WTC11 (cell line): Measurements from ENCODE around the gene CD44. TPM values are rescaled to one million over a fixed set of nuclear protein-coding genes. Genes with fewer than 3 reads are reported as not detected.

Experiments
- ATAC-seq: fragments of 200-7000 bp; cut with Tn5 transposase; 2 replicates; pipeline ENCODE4 v1.10.0; 2021; ENCODE audit warnings: mild to moderate bottlenecking, moderate library complexity
- CTCF ChIA-PET: fragments of 300-600 bp; sonication (Branson Sonifier 250); formaldehyde crosslinking; loops from one replicate; lab custom pipeline; 2021; ENCODE audit warnings: antibody characterized with exemption; lab: Charles Lee
- POLR2A ChIA-PET: fragments of 350-600 bp; sonication (Branson Sonifier 250); formaldehyde crosslinking; loops from one replicate; lab custom pipeline; 2021; ENCODE audit warnings: antibody characterized with exemption; lab: Charles Lee
- DNase-seq: peaks from one replicate; pipeline ENCODE4 v3.0.0; 2021; ENCODE audit warnings: low spot score
- H3K27ac Mint-ChIP-seq: 2 replicates; pipeline ENCODE4 v1.8.0; 2021; ENCODE audit warnings: mixed read lengths
- H3K27me3 Mint-ChIP-seq: 2 replicates; pipeline ENCODE4 v1.8.0; 2021; ENCODE audit warnings: low read depth, mild to moderate bottlenecking, moderate library complexity, mixed read lengths
- H3K36me3 Mint-ChIP-seq: 2 replicates; pipeline ENCODE4 v1.8.0; 2021; ENCODE audit warnings: mixed read lengths
- H3K4me1 Mint-ChIP-seq: 2 replicates; pipeline ENCODE4 v1.8.0; 2022; ENCODE audit warnings: mixed read lengths
- H3K4me3 Mint-ChIP-seq: 2 replicates; pipeline ENCODE4 v1.8.0; 2021; ENCODE audit warnings: mild to moderate bottlenecking, moderate library complexity, mixed read lengths
- H3K9me3 Mint-ChIP-seq: 2 replicates; pipeline ENCODE4 v1.8.0; 2021; ENCODE audit warnings: mixed read lengths
- MYBL2 ChIP-seq: sonication (generic); formaldehyde crosslinking; IDR thresholded peaks from 2 replicates; pipeline ENCODE4 v1.8.1; 2023; ENCODE audit warnings: mild to moderate bottlenecking, moderate library complexity, missing genetic modification reagents
- NFYB ChIP-seq: sonication (generic); formaldehyde crosslinking; conservative IDR thresholded peaks from 2 replicates; pipeline ENCODE4 v1.8.0; 2022; ENCODE audit warnings: low read depth, missing genetic modification reagents
- SMAD4 ChIP-seq: sonication (generic); formaldehyde crosslinking; IDR thresholded peaks from 2 replicates; pipeline ENCODE4 v1.8.0; 2022; ENCODE audit warnings: mild to moderate bottlenecking, missing genetic modification reagents
- SOX15 ChIP-seq: fragments of 250-450 bp; sonication (Bioruptor Pico); IDR thresholded peaks from 2 replicates; pipeline ENCODE4 v1.9.0; 2021; ENCODE audit warnings: mild to moderate bottlenecking
- SP1 ChIP-seq: sonication (generic); formaldehyde crosslinking; conservative IDR thresholded peaks from 2 replicates; pipeline ENCODE4 v1.8.1; 2022; ENCODE audit warnings: missing genetic modification reagents
- TP53 ChIP-seq: sonication (generic); formaldehyde crosslinking; IDR thresholded peaks from 2 replicates; pipeline ENCODE4 v1.8.1; 2023; ENCODE audit warnings: mild to moderate bottlenecking, missing genetic modification reagents
- ZNF138 ChIP-seq: sonication (generic); formaldehyde crosslinking; conservative IDR thresholded peaks from 2 replicates; pipeline ENCODE4 v1.8.1; 2022; ENCODE audit warnings: mild to moderate bottlenecking, moderate library complexity, missing genetic modification reagents
- ZNF219 ChIP-seq: sonication (generic); formaldehyde crosslinking; IDR thresholded peaks from 2 replicates; pipeline ENCODE4 v1.8.0; 2023; ENCODE audit warnings: missing genetic modification reagents, mild to moderate bottlenecking, borderline replicate concordance
- ZNF232 ChIP-seq: sonication (generic); formaldehyde crosslinking; IDR thresholded peaks from 2 replicates; pipeline ENCODE4 v1.8.0; 2022; ENCODE audit warnings: mild to moderate bottlenecking, missing genetic modification reagents
- ZNF317 ChIP-seq: sonication (generic); formaldehyde crosslinking; IDR thresholded peaks from 2 replicates; pipeline ENCODE4 v1.8.1; 2023; ENCODE audit warnings: low read depth, mild to moderate bottlenecking, moderate library complexity, missing genetic modification reagents, borderline replicate concordance
- total RNA-seq: library from RNA; stranded (reverse); gene quantifications from 3 replicates; pipeline ENCODE4 v1.2.3, GENCODE V29; 2021
- TF ChIP-seq, protein P1 (sequence below): sonication (generic); formaldehyde crosslinking; IDR thresholded peaks from 2 replicates; pipeline ENCODE4 v1.8.0; 2023; ENCODE audit warnings: mild to moderate bottlenecking, missing genetic modification reagents
- TF ChIP-seq, protein P2 (sequence below): sonication (generic); formaldehyde crosslinking; IDR thresholded peaks from 2 replicates; pipeline ENCODE4 v1.8.0; 2022; ENCODE audit warnings: mild to moderate bottlenecking, missing genetic modification reagents
- TF ChIP-seq, protein P3 (sequence below): sonication (generic); formaldehyde crosslinking; IDR thresholded peaks from 2 replicates; pipeline ENCODE4 v1.8.1; 2023; ENCODE audit warnings: mild to moderate bottlenecking, missing genetic modification reagents, borderline replicate concordance
- TF ChIP-seq, protein P4 (sequence below): fragments of 250-450 bp; sonication (Bioruptor Pico); IDR thresholded peaks from 2 replicates; pipeline ENCODE4 v1.9.0; 2021; ENCODE audit warnings: mild to moderate bottlenecking, borderline replicate concordance
- TF ChIP-seq, protein P5 (sequence below): fragments of 250-450 bp; sonication (Bioruptor Pico); IDR thresholded peaks from 2 replicates; pipeline ENCODE4 v1.9.0; 2021; ENCODE audit warnings: mild to moderate bottlenecking
- TF ChIP-seq, protein P6 (sequence below): sonication (generic); formaldehyde crosslinking; IDR thresholded peaks from 2 replicates; pipeline ENCODE4 v1.8.0; 2022; ENCODE audit warnings: mild to moderate bottlenecking, missing genetic modification reagents
- TF ChIP-seq, protein P7 (sequence below): sonication (generic); formaldehyde crosslinking; IDR thresholded peaks from 2 replicates; pipeline ENCODE4 v1.8.1; 2022; ENCODE audit warnings: mild to moderate bottlenecking, missing genetic modification reagents, moderate library complexity, borderline replicate concordance
- TF ChIP-seq, protein P8 (sequence below): sonication (generic); formaldehyde crosslinking; IDR thresholded peaks from 2 replicates; pipeline ENCODE4 v1.8.1; 2022; ENCODE audit warnings: missing genetic modification reagents, borderline replicate concordance

Gene CD44
- total RNA-seq, 1 experiment from 2014 or later: 12.0 TPM

DNA sequence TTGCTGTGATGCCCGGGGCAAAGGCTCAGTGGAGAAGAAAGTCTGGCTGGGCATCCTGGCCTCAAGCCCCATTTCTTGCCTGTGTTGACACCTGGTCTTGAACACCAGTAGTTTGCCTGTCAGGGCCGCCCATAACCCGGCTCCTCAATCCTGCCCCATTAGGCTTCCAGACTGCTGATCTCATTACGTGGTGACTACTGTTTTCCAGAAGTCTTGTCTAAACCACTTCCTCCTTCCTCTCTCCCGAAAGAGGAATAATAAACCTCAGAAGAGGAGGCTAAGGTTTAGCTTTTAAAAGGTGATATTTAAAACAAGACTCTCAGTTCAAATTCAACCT, 97.7 kb downstream of the CD44 start:
- ChIA-PET POLR2A (no interaction called here), CTCF (interaction anchor here (0.6 kb wide), 1 partner anchor 216 kb away, joined by 3 read pairs; no protein-coding TSS in a partner anchor)
- no peak overlapping the region for H3K27ac Mint-ChIP-seq
- H3K27me3 Mint-ChIP-seq: no peaks in the 10 kb centered on the region; the same call in 1 of the 2 replicates
- TF ChIP-seq, protein P1, sequence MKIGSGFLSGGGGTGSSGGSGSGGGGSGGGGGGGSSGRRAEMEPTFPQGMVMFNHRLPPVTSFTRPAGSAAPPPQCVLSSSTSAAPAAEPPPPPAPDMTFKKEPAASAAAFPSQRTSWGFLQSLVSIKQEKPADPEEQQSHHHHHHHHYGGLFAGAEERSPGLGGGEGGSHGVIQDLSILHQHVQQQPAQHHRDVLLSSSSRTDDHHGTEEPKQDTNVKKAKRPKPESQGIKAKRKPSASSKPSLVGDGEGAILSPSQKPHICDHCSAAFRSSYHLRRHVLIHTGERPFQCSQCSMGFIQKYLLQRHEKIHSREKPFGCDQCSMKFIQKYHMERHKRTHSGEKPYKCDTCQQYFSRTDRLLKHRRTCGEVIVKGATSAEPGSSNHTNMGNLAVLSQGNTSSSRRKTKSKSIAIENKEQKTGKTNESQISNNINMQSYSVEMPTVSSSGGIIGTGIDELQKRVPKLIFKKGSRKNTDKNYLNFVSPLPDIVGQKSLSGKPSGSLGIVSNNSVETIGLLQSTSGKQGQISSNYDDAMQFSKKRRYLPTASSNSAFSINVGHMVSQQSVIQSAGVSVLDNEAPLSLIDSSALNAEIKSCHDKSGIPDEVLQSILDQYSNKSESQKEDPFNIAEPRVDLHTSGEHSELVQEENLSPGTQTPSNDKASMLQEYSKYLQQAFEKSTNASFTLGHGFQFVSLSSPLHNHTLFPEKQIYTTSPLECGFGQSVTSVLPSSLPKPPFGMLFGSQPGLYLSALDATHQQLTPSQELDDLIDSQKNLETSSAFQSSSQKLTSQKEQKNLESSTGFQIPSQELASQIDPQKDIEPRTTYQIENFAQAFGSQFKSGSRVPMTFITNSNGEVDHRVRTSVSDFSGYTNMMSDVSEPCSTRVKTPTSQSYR: no peak
- TF ChIP-seq NFYB (CRISPR knock-in tag): no peak
- TF ChIP-seq ZNF219: no peak
- TF ChIP-seq MYBL2: no peak
- TF ChIP-seq, protein P2, sequence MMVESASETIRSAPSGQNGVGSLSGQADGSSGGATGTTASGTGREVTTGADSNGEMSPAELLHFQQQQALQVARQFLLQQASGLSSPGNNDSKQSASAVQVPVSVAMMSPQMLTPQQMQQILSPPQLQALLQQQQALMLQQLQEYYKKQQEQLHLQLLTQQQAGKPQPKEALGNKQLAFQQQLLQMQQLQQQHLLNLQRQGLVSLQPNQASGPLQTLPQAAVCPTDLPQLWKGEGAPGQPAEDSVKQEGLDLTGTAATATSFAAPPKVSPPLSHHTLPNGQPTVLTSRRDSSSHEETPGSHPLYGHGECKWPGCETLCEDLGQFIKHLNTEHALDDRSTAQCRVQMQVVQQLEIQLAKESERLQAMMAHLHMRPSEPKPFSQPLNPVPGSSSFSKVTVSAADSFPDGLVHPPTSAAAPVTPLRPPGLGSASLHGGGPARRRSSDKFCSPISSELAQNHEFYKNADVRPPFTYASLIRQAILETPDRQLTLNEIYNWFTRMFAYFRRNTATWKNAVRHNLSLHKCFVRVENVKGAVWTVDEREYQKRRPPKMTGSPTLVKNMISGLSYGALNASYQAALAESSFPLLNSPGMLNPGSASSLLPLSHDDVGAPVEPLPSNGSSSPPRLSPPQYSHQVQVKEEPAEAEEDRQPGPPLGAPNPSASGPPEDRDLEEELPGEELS (CRISPR knock-in tag): no peak
- TF ChIP-seq, protein P3, sequence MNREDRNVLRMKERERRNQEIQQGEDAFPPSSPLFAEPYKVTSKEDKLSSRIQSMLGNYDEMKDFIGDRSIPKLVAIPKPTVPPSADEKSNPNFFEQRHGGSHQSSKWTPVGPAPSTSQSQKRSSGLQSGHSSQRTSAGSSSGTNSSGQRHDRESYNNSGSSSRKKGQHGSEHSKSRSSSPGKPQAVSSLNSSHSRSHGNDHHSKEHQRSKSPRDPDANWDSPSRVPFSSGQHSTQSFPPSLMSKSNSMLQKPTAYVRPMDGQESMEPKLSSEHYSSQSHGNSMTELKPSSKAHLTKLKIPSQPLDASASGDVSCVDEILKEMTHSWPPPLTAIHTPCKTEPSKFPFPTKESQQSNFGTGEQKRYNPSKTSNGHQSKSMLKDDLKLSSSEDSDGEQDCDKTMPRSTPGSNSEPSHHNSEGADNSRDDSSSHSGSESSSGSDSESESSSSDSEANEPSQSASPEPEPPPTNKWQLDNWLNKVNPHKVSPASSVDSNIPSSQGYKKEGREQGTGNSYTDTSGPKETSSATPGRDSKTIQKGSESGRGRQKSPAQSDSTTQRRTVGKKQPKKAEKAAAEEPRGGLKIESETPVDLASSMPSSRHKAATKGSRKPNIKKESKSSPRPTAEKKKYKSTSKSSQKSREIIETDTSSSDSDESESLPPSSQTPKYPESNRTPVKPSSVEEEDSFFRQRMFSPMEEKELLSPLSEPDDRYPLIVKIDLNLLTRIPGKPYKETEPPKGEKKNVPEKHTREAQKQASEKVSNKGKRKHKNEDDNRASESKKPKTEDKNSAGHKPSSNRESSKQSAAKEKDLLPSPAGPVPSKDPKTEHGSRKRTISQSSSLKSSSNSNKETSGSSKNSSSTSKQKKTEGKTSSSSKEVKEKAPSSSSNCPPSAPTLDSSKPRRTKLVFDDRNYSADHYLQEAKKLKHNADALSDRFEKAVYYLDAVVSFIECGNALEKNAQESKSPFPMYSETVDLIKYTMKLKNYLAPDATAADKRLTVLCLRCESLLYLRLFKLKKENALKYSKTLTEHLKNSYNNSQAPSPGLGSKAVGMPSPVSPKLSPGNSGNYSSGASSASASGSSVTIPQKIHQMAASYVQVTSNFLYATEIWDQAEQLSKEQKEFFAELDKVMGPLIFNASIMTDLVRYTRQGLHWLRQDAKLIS (CRISPR knock-in tag): no peak
- TF ChIP-seq, protein P4, sequence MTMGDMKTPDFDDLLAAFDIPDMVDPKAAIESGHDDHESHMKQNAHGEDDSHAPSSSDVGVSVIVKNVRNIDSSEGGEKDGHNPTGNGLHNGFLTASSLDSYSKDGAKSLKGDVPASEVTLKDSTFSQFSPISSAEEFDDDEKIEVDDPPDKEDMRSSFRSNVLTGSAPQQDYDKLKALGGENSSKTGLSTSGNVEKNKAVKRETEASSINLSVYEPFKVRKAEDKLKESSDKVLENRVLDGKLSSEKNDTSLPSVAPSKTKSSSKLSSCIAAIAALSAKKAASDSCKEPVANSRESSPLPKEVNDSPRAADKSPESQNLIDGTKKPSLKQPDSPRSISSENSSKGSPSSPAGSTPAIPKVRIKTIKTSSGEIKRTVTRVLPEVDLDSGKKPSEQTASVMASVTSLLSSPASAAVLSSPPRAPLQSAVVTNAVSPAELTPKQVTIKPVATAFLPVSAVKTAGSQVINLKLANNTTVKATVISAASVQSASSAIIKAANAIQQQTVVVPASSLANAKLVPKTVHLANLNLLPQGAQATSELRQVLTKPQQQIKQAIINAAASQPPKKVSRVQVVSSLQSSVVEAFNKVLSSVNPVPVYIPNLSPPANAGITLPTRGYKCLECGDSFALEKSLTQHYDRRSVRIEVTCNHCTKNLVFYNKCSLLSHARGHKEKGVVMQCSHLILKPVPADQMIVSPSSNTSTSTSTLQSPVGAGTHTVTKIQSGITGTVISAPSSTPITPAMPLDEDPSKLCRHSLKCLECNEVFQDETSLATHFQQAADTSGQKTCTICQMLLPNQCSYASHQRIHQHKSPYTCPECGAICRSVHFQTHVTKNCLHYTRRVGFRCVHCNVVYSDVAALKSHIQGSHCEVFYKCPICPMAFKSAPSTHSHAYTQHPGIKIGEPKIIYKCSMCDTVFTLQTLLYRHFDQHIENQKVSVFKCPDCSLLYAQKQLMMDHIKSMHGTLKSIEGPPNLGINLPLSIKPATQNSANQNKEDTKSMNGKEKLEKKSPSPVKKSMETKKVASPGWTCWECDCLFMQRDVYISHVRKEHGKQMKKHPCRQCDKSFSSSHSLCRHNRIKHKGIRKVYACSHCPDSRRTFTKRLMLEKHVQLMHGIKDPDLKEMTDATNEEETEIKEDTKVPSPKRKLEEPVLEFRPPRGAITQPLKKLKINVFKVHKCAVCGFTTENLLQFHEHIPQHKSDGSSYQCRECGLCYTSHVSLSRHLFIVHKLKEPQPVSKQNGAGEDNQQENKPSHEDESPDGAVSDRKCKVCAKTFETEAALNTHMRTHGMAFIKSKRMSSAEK (CRISPR knock-in tag): no peak
- TF ChIP-seq, protein P5, sequence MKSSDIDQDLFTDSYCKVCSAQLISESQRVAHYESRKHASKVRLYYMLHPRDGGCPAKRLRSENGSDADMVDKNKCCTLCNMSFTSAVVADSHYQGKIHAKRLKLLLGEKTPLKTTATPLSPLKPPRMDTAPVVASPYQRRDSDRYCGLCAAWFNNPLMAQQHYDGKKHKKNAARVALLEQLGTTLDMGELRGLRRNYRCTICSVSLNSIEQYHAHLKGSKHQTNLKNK: no peak
- TF ChIP-seq, protein P6, sequence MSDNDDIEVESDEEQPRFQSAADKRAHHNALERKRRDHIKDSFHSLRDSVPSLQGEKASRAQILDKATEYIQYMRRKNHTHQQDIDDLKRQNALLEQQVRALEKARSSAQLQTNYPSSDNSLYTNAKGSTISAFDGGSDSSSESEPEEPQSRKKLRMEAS (CRISPR knock-in tag): no peak
- TF ChIP-seq ZNF232 (CRISPR knock-in tag): no peak
- TF ChIP-seq, all 79 proteins: peak for 0
- H3K4me1 Mint-ChIP-seq: peaks cover 16% of the 10 kb centered on the region
- no peak overlapping the region for H3K4me3 Mint-ChIP-seq
- H3K36me3 Mint-ChIP-seq: peaks cover 4% of the 10 kb centered on the region; the same call in 1 of the 2 replicates
- no peak for DNase-seq
- peaks cover 16% of the 10 kb centered on the region for H3K9me3 Mint-ChIP-seq
- no peak for ATAC-seq

DNA sequence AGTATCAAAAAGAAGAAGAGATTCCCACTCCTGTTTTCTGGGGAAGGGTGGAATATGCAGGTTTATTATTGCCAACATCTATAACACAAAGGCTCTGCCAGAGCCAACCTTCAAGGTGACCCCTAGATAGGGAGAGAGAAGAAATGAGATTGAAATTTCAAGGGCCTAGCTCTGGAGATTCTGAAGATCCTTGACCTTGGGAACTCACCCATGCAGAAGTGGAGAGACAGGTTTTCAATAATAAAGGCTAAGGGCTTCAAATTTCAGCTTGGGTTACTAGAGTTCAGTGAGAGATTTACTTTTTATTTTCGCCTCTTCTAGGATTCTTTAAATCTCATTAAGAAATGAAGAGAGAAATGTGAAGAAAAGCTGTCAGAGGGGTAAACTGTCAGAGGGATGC, 98.4 kb downstream of the CD44 start:
- Mint-ChIP-seq H3K36me3 (peaks cover 4% of the 10 kb centered on the region; the same call in 1 of the 2 replicates), H3K27me3 (no peaks in the 10 kb centered on the region; the same call in 1 of the 2 replicates), H3K9me3 (peaks cover 16% of the 10 kb centered on the region), H3K4me3 (no peak overlapping the region), H3K27ac (no peak overlapping the region), H3K4me1 (peaks cover 16% of the 10 kb centered on the region)
- ChIA-PET POLR2A (interaction anchor here (1.0 kb wide), 1 partner anchor 68 kb away, joined by 3 read pairs; no protein-coding TSS in a partner anchor), CTCF (interaction anchor here (0.8 to 1.6 kb wide), 11 partner anchors 14 to 368 kb away, joined by 3 to 12 read pairs (median 3); no protein-coding TSS in a partner anchor)
- DNase-seq: no peak
- ATAC-seq: peak; percentile 16; the same call in 1 of the 2 replicates
- TF ChIP-seq SP1 (CRISPR knock-in tag) (no peak), ZNF138 (no peak), TP53 (CRISPR knock-in tag) (no peak), ZNF317 (CRISPR knock-in tag) (no peak), SOX15 (CRISPR knock-in tag) (no peak), SMAD4 (no peak)
- TF ChIP-seq, protein P7, sequence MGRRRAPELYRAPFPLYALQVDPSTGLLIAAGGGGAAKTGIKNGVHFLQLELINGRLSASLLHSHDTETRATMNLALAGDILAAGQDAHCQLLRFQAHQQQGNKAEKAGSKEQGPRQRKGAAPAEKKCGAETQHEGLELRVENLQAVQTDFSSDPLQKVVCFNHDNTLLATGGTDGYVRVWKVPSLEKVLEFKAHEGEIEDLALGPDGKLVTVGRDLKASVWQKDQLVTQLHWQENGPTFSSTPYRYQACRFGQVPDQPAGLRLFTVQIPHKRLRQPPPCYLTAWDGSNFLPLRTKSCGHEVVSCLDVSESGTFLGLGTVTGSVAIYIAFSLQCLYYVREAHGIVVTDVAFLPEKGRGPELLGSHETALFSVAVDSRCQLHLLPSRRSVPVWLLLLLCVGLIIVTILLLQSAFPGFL (CRISPR knock-in tag): no peak
- TF ChIP-seq, protein P8, sequence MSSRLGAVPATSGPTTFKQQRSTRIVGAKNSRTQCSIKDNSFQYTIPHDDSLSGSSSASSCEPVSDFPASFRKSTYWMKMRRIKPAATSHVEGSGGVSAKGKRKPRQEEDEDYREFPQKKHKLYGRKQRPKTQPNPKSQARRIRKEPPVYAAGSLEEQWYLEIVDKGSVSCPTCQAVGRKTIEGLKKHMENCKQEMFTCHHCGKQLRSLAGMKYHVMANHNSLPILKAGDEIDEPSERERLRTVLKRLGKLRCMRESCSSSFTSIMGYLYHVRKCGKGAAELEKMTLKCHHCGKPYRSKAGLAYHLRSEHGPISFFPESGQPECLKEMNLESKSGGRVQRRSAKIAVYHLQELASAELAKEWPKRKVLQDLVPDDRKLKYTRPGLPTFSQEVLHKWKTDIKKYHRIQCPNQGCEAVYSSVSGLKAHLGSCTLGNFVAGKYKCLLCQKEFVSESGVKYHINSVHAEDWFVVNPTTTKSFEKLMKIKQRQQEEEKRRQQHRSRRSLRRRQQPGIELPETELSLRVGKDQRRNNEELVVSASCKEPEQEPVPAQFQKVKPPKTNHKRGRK (CRISPR knock-in tag): no peak
